HFF-Myc (cell line): ENCODE results near the gene UBAC2.

Experiments used
- DNase-seq: peaks from one replicate; pipeline ENCODE4 v3.0.0-alpha.2; 2011; ENCODE audit warnings: low read depth; ENCODE audit errors: extremely low read depth
- H3K4me3 ChIP-seq: replicated peaks from 2 replicates; pipeline ENCODE4 v1.5.1; 2011; ENCODE audit warnings: low read depth, mild to moderate bottlenecking, control low read depth, low read length
- TF ChIP-seq, protein P1 (sequence below): IDR thresholded peaks from 2 replicates; pipeline ENCODE4 v1.5.1; 2012; ENCODE audit warnings: mild to moderate bottlenecking, low read depth, low read length, control low read depth; ENCODE audit errors: missing control alignments

UBAC2 gene

DNA sequence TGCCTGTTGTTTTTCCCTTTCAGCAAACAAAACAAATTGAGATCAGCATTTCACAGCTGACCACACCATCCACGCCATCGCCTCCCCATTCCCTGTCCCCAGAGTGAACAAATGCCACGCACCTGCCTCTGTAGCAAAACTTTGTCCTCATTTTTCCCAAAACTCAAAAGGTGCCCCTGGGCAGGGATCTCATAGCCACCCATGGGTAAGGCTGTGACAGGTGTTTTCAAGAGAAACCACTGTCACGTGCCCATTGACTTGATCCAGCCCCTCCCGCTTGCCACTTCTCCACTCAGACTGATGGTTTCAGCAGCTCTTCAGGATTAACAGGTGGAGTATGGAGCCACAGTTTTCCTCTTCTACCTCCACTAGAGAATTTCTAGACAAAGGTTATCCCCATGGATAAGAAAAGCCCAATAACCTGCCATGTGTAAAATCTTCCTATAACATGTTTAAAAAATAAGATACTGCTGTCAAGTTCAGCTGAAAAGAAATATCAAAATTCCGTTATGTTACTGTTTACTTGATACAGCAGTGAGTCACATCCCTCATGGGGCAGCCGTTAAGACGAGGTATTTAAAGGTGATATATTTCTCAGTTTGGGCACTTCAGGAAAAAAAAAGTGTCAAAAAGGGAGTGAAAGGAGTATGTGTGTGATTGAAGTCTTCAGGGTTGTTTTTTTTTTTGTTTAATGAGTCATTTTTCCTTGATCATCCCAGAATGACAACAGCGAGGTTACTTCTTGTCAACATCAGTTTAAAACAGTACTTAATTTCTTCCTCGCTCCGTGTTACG is 170.0 kb downstream of the UBAC2 start:
- no peak overlapping the region for H3K4me3 ChIP-seq
- no peak for DNase-seq
- TF ChIP-seq, protein P1, sequence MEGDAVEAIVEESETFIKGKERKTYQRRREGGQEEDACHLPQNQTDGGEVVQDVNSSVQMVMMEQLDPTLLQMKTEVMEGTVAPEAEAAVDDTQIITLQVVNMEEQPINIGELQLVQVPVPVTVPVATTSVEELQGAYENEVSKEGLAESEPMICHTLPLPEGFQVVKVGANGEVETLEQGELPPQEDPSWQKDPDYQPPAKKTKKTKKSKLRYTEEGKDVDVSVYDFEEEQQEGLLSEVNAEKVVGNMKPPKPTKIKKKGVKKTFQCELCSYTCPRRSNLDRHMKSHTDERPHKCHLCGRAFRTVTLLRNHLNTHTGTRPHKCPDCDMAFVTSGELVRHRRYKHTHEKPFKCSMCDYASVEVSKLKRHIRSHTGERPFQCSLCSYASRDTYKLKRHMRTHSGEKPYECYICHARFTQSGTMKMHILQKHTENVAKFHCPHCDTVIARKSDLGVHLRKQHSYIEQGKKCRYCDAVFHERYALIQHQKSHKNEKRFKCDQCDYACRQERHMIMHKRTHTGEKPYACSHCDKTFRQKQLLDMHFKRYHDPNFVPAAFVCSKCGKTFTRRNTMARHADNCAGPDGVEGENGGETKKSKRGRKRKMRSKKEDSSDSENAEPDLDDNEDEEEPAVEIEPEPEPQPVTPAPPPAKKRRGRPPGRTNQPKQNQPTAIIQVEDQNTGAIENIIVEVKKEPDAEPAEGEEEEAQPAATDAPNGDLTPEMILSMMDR: no peak

DNA sequence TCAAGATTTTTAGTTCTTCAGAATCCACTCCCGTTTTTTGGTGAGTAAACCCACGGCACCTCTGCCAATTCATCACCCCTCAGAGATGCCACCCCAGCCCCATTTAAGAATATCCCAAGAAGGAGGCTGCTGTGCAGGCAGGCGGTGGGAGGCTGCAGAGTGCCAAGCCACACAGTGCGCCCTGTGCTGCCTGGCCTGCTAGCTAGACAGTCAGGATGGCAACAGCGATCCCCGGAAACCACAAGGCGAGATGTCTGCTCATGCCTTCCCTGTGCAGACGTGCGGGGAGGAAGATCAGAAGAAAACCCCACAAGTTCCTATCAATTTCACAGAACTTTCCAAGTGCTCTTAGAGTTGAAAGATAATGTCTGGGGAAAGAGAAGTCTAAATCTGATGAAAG is 171.3 kb downstream of the UBAC2 start:
- TF ChIP-seq, protein P1: no peak
- no peak for DNase-seq

DNA sequence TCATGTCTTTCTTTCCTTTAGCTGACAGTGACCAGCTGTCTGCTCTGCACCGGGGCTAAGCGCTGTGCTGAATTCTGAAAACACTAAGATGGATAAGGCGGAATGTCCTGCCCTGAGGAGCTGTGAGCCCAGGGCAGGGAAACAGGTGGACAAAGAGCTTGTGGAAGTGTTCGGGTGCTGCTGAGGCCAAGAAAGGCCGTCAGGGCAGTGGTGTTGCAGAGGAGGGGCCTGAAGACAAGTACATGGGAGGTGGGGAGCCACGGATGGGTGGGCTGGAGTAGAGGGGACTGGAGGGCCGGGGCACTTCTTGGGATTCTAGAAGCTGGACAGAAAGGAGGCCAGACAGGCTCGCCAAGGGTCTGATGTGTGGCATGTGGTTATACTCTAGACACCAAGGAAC is 172.8 kb downstream of the UBAC2 start:
- no peak for DNase-seq
- no peak overlapping the region for H3K4me3 ChIP-seq
- TF ChIP-seq, protein P1: no peak

More for the DNA sequence above, 171.3 kb downstream of the UBAC2 start:
- no peak overlapping the region for H3K4me3 ChIP-seq

DNA sequence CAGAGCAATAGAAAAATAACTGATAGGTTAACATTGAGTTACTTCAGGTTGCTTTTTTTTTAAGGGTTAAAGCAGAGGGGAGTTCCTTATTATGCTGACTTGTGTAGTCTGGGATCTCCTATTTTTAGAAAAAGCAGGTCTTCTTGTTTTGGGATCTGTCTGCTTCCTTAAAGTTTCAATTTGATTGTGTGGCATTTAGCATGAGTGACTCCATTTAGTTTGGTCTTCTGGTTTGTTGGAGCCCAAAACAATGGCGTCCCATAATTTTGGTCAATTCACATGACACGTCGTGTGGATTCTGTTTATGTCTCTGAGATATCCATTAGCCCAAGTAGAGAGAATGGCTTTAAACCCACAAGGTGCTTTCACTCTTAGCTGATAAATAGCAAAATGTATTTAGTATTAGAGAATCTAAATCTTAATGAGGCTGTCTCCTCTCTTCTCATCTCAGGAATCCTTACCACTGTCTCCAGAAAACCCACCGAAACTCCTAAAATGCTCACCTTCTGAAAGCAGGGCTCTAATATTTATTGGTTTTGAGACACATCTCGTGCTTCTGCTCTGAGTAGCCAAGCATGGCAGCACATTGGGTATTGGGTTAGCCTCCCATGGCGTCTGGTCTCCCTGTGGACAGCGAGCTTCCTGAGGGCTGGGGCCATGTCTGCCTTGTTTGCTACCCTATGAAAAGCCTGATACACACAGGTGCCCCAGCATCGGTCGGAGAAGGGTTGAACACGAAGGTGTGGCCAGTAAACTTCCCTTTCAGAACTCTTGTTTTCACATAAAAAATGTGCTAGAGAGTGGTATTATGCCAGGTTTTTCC is 173.7 kb downstream of the UBAC2 start:
- TF ChIP-seq, protein P1: no peak
- DNase-seq: no peak
- no peak overlapping the region for H3K4me3 ChIP-seq

DNA sequence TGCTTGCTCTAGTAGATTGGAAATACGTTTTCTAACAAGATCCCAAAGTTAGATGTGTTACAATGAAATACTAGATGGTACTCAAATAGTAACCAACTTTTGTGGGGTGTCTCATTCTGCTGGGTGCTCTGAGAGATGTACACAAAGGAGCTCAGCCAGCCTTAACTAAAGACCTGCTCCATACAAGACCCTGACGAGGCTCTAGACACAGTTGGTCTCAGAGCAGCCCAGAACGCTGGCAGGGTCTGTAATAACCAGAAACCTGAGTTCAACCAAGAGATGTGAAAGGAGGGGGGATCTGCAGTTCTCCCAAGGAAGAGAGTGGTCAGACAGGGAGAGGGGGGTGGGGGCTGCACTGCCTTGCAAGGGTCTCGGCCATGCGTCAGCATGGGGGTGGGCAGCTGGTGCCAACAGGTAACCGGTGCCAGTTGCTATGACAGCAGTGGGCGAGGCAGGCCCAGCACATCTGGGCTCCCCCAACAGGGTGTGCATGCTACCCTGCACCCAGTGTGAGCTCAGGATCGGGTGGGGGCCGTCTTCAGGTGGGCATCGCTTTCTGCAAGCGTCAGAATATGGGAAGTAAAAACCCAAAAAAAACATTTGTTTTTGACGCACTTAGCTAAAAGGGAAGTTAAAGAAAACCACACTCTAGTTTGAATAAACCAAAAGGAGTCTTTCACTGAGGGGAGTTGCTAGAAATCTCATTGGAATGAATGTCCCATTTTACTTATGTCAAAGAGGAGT is 174.5 kb downstream of the UBAC2 start:
- H3K4me3 ChIP-seq: no peak overlapping the region
- TF ChIP-seq, protein P1: no peak
- no peak for DNase-seq

DNA sequence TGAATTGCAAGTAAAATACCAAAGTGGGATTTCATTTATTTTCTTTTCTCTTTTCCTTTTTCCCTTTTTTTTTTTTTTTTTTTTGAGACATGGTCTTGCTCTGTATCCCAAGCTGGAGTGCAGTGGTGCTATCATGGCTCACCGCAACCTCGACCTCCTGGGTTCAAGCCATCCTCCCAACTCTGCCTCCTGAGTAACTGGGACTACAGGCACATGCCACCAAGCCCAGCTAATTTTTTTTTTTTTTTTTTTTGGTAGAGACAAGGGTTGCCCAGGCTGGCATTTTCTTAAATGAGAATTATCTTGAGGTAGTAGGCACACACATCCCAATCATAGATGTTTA is 175.1 kb downstream of the UBAC2 start:
- DNase-seq: no peak
- TF ChIP-seq, protein P1: no peak
- no peak overlapping the region for H3K4me3 ChIP-seq
